Fibroblast of peridontal ligament (primary cell): ENCODE measurements around the gene GARNL3.
A peak's percentile ranks its signal among the peaks of the same experiment; 100 is the strongest.

Source experiments
- DNase-seq: peaks from one replicate; pipeline ENCODE4 v3.0.0-alpha.2; 2010; ENCODE audit errors: extremely low read depth

The GARNL3 gene

GRCh38 chr9:127277099-127277498, 12.5 kb downstream of the GARNL3 start:
- DNase-seq, result no peak

GRCh38 chr9:127277770-127278169, 13.2 kb downstream of the GARNL3 start:
- DNase-seq, result no peak

DNA sequence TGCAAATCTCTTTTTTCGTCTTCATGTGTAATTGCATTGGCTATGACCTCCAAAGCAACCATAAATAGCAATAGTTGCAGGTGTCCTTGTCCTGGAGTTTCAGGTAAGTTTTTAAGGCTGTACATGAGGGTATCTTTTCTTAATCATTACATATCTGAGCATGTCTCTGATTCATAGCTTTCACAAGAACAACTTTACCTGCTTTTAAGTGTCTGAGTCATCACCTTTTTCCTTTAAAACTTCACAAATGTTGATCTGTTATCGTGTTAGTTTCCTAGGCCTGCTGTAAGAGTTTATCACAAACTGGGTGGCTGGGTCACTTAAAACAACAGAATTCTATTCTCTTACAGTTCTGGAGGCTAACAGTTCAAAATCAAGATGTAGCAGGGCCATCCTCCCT, 13.8 kb downstream of the GARNL3 start:
- DNase-seq, result no peak

DNA sequence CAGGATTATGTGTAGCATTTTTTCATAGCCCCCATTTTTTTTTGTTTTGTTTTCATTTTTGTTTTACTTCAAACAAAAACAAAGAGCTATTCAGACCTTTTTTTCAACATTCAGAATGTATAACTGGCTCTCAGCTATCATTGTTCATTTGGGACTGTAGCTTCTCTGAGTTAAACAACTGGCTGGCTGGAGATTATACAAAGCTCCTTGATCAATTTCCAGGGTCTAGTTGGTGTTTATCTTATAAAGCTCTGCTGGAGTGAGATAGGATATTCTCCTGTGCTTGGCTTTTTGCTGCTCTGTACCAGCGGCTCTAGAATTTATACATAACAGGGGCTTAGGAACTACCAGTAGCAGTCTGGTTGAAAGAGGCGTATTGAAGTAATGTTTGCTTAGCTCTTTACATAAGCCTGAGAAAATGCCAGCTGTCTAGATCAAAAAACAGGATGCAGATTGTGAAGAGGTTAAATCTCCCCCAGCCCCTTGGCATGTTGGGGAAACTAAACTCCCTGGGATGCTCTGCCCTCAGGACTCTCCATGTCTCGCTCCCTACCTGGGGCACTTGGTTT, 15.2 kb downstream of the GARNL3 start:
- no peak for DNase-seq

DNA sequence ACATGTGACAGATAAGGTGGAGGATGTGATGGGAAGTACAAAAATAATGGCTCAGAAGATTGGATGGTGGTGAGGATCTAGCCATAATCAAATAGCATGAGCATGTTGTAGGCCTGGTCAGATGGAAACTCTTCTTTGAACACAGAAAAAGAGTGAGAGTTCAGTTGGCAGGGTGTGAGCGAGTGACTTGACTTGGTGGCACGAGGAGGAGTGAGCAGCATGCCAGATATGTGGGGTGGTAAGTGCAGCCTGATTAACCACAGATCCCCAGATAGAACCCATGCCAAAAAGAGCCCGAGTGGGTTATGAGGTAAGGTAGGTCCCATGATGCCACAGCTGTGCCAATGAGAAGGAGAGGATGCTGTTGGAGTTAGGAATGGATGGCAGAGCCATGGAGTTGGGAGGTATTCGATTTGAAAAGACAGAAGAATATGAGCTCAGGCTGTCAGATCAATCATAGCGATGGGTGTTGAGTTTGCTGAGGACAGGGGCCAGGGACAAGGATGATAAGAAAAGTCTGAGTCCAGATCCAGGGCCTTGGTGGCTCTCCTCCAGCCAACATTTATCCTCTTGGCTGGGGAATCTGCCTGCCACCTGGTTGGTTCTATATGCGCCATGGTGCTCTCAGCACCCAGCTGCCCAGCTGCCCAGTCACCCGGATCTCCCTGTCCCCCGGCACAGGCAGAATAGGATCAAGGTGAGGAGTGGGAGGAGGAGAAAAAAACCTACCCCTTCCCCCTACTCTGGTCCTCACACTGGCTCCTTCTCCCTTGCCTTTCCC, 16.5 kb downstream of the GARNL3 start:
- DNase-seq, result no peak

DNA sequence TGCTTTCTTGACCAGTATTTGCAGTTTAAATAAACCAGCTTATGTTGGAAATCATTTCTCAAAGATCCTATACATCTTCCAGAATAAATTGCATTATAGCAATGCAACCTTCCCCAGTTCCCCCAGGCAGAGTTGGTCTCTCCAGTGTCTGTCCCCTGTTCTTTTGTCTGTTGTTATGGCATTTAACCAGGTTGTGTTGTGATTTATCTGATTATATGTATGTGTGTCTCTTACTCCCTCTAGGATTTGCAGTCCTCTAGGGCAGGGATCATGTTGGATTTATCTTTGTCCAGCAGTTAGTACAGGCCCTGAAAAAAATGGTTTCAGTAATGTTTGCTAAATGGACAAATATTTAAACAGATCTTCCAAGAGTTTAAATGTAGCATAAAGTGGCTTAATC, 17.3 kb downstream of the GARNL3 start:
- no peak for DNase-seq

GRCh38 chr9:127282611-127283010, 18.0 kb downstream of the GARNL3 start:
- DNase-seq, result no peak

DNA sequence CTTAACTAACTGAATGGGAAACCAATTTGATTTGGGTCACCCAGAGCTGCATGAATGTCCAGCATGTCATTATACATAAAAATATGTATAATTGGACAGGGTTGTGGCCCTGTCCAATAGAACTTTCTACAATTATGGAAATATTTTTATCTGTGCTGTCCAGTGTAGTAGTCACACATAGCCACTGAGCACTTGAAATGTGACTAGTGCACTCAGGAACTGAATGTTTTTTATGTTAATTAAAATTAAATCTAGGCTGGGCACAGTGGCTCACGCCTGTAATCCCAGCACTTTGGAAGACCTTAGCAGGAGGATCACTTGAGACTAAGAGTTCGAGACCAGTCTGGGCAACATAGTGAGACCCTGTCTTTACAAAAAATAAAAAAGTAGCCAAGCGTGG, 18.6 kb downstream of the GARNL3 start:
- no peak for DNase-seq

- peak; percentile 63 for DNase-seq
These were observed 19.4 kb downstream of the GARNL3 start for GRCh38 chr9:127283917-127284497.

- no peak for DNase-seq
These were observed 21.4 kb downstream of the GARNL3 start for GRCh38 chr9:127285965-127286364.

- DNase-seq, result no peak
These were observed 26.0 kb downstream of the GARNL3 start for GRCh38 chr9:127290561-127291065.

DNA sequence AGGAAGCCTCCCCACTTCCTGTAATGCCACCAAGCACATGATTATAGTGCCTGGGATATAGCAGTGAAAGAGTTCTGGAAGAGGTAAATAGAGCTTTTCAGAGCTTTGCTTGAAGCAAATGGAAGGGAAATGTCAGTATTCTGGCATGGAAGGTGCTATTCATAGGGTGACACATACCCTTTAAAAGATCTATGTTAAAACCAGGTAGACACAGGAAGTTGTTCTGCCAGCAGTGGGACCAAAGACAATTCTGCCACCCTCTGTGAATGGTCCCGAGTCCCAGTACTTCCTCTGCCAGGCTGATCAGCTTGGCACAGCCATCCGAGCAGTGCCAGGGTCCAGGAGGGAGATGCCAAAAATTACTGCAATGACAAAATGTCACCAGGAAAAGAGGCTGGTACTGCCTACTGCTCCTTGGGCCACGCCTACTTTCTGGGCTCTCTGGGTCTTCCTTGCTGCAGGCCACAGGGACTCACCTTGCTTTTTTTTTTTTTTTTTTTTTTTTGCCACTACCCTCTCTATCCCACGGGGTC, 26.7 kb downstream of the GARNL3 start:
- DNase-seq, result no peak

DNA sequence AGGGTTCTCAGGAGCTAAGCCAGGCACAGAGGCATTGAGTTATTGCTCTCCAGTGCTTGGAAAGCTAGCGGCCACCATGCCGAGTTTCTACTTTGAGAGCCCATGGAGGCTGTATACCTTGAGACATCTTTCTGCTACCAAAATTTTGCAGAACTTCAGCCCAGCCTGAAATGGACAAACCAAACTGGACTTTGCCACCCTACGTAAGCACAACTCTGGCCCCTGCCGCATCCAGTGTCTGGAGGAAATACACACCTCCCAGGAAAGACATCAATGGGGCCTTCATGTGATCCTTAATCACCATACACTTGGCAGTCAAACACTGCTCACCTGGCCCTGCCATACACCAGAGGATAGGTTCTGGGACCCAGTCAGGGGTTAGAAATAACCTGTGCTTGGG, 27.8 kb downstream of the GARNL3 start:
- DNase-seq, result no peak

DNA sequence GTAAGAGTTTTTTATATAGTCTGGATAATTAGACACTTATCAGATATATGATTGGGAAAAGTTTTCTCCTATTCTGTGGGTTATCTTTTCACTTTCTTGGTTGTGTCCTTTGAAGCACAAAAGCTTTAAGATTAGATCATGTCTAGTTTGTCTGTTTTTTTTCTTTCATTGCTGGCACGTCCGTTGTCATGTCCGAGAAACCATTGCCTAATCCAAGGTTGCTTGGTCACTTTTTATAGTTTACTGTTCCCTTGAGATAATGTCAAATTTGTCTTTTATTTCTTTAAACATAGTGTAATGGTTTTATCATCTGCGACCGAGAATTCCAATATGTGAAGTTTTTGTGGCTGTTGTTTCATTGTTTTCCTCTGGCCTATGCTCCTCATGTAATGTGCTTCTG, 28.8 kb downstream of the GARNL3 start:
- DNase-seq, result no peak

DNA sequence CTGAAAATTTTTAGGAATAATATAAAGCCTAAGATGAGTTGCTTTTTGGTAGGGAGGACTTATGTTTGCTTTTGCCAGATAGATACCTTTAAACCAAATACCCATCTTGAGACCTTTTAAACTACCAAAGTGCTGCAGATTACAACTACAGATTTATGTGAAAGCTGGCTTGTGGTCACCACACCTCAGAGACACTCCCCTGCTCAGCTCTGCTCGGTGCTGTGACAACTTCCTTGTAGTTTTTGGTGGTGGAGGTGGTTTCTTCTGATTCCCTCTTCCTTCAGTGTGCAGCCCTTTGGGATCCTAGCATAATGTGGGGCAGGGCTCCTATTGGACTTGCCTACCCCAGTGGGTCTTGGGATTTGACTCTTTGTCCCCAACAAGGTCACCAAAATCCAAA, 29.2 kb downstream of the GARNL3 start:
- DNase-seq, result no peak

- no peak for DNase-seq
These were observed 30.4 kb downstream of the GARNL3 start for GRCh38 chr9:127295005-127295404.

- DNase-seq, result no peak
These were observed 36.4 kb downstream of the GARNL3 start for GRCh38 chr9:127300886-127301447.

DNA sequence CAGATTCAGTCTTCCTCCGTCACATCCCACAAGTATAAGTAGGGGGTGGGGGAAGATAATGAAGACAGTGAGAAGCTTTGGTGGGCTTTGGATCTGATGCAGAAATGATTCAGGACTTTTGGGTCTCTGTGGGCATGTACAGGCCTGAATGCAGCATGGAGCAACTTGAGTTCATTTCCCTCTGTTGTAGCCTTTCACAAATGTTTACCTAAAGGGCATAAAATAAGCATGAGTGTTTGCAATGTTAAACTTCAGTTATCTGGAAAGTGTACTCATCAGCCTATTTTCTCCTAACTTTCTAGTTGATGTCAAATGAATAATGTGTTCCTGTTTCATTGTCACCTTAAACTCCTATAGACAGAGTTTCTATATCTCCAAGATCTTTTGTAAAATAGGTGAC, 39.3 kb downstream of the GARNL3 start:
- no peak for DNase-seq

GRCh38 chr9:127305206-127305837, 40.7 kb downstream of the GARNL3 start:
- no peak for DNase-seq

- no peak for DNase-seq
These were observed 41.3 kb downstream of the GARNL3 start for GRCh38 chr9:127305838-127306226.

GRCh38 chr9:127307802-127308201, 43.2 kb downstream of the GARNL3 start:
- no peak for DNase-seq
